Upper lobe of right lung (tissue), 1 donor: ENCODE data around the gene LYPD3. TPM values are rescaled to one million over a fixed set of nuclear protein-coding genes. Genes with fewer than 3 reads are reported as not detected.

ENCODE experiments used
- ATAC-seq: fragments of 200-7000 bp; cut with Tn5 transposase; one replicate; pipeline ENCODE4 v1.9.1; 2020; ENCODE audit warnings: mild to moderate bottlenecking, moderate library complexity
- DNase-seq: peaks from one replicate; pipeline ENCODE4 v3.0.0-alpha.2; 2020
- H3K27ac ChIP-seq: fragments of 200-600 bp; one replicate; pipeline ENCODE4 v1.8.0; 2022
- H3K27me3 ChIP-seq: fragments of 200-600 bp; one replicate; pipeline ENCODE4 v1.8.0; 2022; ENCODE audit warnings: mild to moderate bottlenecking
- H3K36me3 ChIP-seq: fragments of 200-600 bp; one replicate; pipeline ENCODE4 v1.8.0; 2022
- H3K4me1 ChIP-seq: fragments of 200-600 bp; one replicate; pipeline ENCODE4 v1.8.0; 2022
- H3K4me3 ChIP-seq: fragments of 200-600 bp; one replicate; pipeline ENCODE4 v1.8.0; 2022; ENCODE audit warnings: mild to moderate bottlenecking
- H3K9me3 ChIP-seq: fragments of 200-600 bp; one replicate; pipeline ENCODE4 v1.8.0; 2022
- CTCF ChIP-seq: fragments of 200-600 bp; IDR thresholded peaks from one replicate; pipeline ENCODE4 v1.8.0; 2022; ENCODE audit warnings: antibody characterized with exemption
- intact Hi-C: fragments of 100-400 bp; cut with DNase I; formaldehyde crosslinking; loops from one replicate; pipeline ENCODE4 v1.11.0; 2022
- total RNA-seq: library from RNA; stranded (reverse); fragmentation: NEBNext Ultra II Directional; extraction: Animal tissue kit (Norgen Biotek cat#: 25700); gene quantifications from one replicate; pipeline ENCODE4 v1.2.1, GENCODE V29; 2021
- donor health status: DM: no; HTN: yes; CAD: no; lungs with severe emphysema.

Gene LYPD3
- total RNA-seq, 1 donor from 2014 or later, result 0.75 TPM

DNA sequence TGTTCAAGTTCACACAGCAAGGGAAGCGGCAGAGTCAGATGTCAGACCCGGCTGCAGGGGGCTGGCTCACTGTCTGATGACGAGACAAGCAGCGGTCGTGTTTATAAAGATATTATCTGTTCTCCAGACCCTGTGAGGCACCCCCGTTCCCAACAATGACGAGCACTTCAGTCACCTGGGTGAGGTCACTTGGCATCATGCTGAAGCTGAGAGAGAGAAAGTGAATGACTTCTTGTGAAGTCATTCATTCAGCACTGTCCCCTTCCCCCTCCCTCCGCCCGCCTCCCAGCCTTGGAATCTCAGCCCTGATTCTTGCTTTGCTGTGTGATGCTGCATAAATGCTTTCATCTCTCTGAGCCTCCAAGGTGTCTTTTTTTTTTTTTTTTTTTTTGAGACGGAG, 4.9 kb upstream of the LYPD3 start:
- no peaks in the 10 kb centered on the region for H3K9me3 ChIP-seq
- DNase-seq, result no peak
- H3K27ac ChIP-seq, result no peak overlapping the region
- TF ChIP-seq CTCF, result no peak
- ATAC-seq, result no peak
- peaks cover 8% of the 10 kb centered on the region for H3K27me3 ChIP-seq
- no peak overlapping the region for H3K4me3 ChIP-seq
- peaks cover 4% of the 10 kb centered on the region for H3K4me1 ChIP-seq
- intact Hi-C loops, result no loop called here
- no peaks in the 10 kb centered on the region for H3K36me3 ChIP-seq

DNA sequence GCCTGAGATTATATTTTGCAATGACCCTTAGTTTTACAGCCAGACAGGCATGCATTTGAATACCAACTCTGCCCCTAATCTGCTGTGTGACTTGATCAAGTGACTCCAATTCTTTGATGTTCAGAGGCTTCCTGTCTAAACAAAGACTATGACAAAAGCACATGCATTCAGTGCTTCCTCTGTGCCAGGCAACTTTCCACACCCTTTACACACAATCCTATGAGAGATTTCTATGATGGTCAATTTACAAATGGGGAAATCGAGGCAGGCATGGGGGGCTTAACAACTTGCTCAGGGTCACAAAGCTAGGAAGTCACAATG, 3.7 kb upstream of the LYPD3 start:
- H3K27me3 ChIP-seq, result peaks cover 10% of the 10 kb centered on the region
- DNase-seq, result no peak
- intact Hi-C loops, result no loop called here
- no peak overlapping the region for H3K4me3 ChIP-seq
- peaks cover 7% of the 10 kb centered on the region for H3K4me1 ChIP-seq
- no peaks in the 10 kb centered on the region for H3K9me3 ChIP-seq
- H3K27ac ChIP-seq, result no peak overlapping the region
- TF ChIP-seq CTCF, result no peak
- ATAC-seq, result no peak
- H3K36me3 ChIP-seq, result no peaks in the 10 kb centered on the region

GRCh38 chr19:43468354-43469159, 3.1 kb upstream of the LYPD3 start:
- Histone ChIP-seq H3K27me3 (peaks cover 10% of the 10 kb centered on the region), H3K4me1 (peaks cover 7% of the 10 kb centered on the region), H3K9me3 (no peaks in the 10 kb centered on the region), H3K36me3 (no peaks in the 10 kb centered on the region), H3K27ac (no peak overlapping the region), H3K4me3 (no peak overlapping the region)
- intact Hi-C loops, result no loop called here
- ATAC-seq, result no peak
- no peak for TF ChIP-seq CTCF
- no peak for DNase-seq

GRCh38 chr19:43467730-43468129, 2.3 kb upstream of the LYPD3 start:
- no peak for DNase-seq
- no peak for TF ChIP-seq CTCF
- H3K27ac ChIP-seq, result no peak overlapping the region

DNA sequence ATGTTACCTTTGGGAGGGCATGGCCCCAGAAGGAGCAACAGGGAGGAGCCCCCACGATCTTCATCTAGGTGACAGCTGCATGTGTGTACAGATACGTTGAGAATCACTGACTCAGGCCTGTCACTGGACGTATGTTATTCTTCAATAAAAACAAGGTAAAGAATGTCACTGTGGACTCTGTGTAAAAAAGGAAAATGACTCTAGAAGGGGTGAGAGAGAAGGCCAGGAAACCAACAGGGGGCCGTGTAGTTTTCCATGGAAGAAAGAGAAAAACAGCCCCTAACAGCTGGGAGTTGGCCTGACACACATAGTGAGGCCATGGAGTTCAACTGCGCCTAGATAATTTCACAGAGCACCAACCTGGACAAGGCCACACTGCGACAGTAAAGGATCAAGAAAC, 1.9 kb upstream of the LYPD3 start:
- no peaks in the 10 kb centered on the region for H3K36me3 ChIP-seq
- no peak overlapping the region for H3K27ac ChIP-seq
- no peak overlapping the region for H3K4me3 ChIP-seq
- no peaks in the 10 kb centered on the region for H3K9me3 ChIP-seq
- peaks cover 7% of the 10 kb centered on the region for H3K4me1 ChIP-seq
- intact Hi-C loops, result no loop called here
- ATAC-seq, result no peak
- peaks cover 10% of the 10 kb centered on the region for H3K27me3 ChIP-seq
- TF ChIP-seq CTCF, result no peak
- no peak for DNase-seq

More at GRCh38 chr19:43467730-43468129, 2.3 kb upstream of the LYPD3 start:
- no peak overlapping the region for H3K4me3 ChIP-seq
- H3K36me3 ChIP-seq, result no peaks in the 10 kb centered on the region
- no peaks in the 10 kb centered on the region for H3K9me3 ChIP-seq
- intact Hi-C loops, result no loop called here
- no peak for ATAC-seq
- peaks cover 10% of the 10 kb centered on the region for H3K27me3 ChIP-seq
- H3K4me1 ChIP-seq, result peaks cover 7% of the 10 kb centered on the region

GRCh38 chr19:43466793-43467192, 1.4 kb upstream of the LYPD3 start:
- no peak for TF ChIP-seq CTCF
- H3K27ac ChIP-seq, result no peak overlapping the region
- intact Hi-C loops, result no loop called here
- H3K4me3 ChIP-seq, result no peak overlapping the region
- peaks cover 10% of the 10 kb centered on the region for H3K27me3 ChIP-seq
- no peak for DNase-seq
- peaks cover 7% of the 10 kb centered on the region for H3K4me1 ChIP-seq
- H3K36me3 ChIP-seq, result no peaks in the 10 kb centered on the region
- ATAC-seq, result no peak
- H3K9me3 ChIP-seq, result no peaks in the 10 kb centered on the region
